Neuronal stem cell (in vitro differentiated cells): Measurements from ENCODE around the gene SPINDOC.
"Not testable (repeated sequence)": the region's sequence is repeated elsewhere in the genome, so short reads cannot be mapped to it uniquely, and the experiment has no call there.

ENCODE experiments used
- DNase-seq: peaks from one replicate; pipeline ENCODE4 v3.0.0-alpha.2; 2013; ENCODE audit warnings: low spot score
- H2AFZ ChIP-seq: one replicate; pipeline ENCODE4 v1.6.1; 2013; ENCODE audit warnings: mild to moderate bottlenecking, low read length, inconsistent platforms
- H2AK5ac ChIP-seq: 2 replicates; pipeline ENCODE4 v1.6.1; 2013; ENCODE audit warnings: low read depth, mild to moderate bottlenecking, inconsistent platforms, low read length, moderate library complexity, mixed read lengths
- H2BK120ac ChIP-seq: 2 replicates; pipeline ENCODE4 v1.6.1; 2013; ENCODE audit warnings: low read depth, mild to moderate bottlenecking, inconsistent platforms, low read length, moderate library complexity, mixed read lengths
- H2BK12ac ChIP-seq: one replicate; pipeline ENCODE4 v1.6.1; 2013; ENCODE audit warnings: low read length, inconsistent platforms
- H2BK15ac ChIP-seq: 2 replicates; pipeline ENCODE4 v1.6.1; 2013; ENCODE audit warnings: mild to moderate bottlenecking, low read length, inconsistent platforms, mixed read lengths
- H2BK5ac ChIP-seq: one replicate; pipeline ENCODE4 v1.6.1; 2013; ENCODE audit warnings: inconsistent platforms, mild to moderate bottlenecking, low read length, moderate library complexity
- H3K14ac ChIP-seq: one replicate; pipeline ENCODE4 v1.6.1; 2013; ENCODE audit warnings: low read length, inconsistent platforms
- H3K18ac ChIP-seq: 2 replicates; pipeline ENCODE4 v1.6.1; 2013; ENCODE audit warnings: low read length, inconsistent platforms
- H3K23ac ChIP-seq: 2 replicates; pipeline ENCODE4 v1.6.1; 2013; ENCODE audit warnings: low read depth, mild to moderate bottlenecking, mixed read lengths, low read length, inconsistent platforms; ENCODE audit not compliant: poor library complexity
- H3K27ac ChIP-seq: replicated peaks from 3 replicates; pipeline ENCODE4 v1.5.1; 2013; ENCODE audit warnings: low read length, inconsistent platforms
- H3K27me3 ChIP-seq, 3 experiments: 2 replicates each; pipeline ENCODE4 v1.6.1; 2013; ENCODE audit warnings: low read length in 3 of 3, mild to moderate bottlenecking in 2 of 3, inconsistent platforms in 1 of 3, low read depth in 1 of 3, mixed read lengths in 1 of 3, moderate library complexity in 1 of 3; ENCODE audit not compliant: control insufficient read depth in 3 of 3, insufficient read depth in 3 of 3
- H3K36me3 ChIP-seq, 2 donors: replicated peaks in 1 of 2; 2 replicates each; pipeline ENCODE4 v1.6.1; 2013; ENCODE audit warnings: low read length in 2 of 2; ENCODE audit not compliant: control insufficient read depth in 2 of 2, insufficient read depth in 2 of 2
- H3K4ac ChIP-seq: 2 replicates; pipeline ENCODE4 v1.6.1; 2013; ENCODE audit warnings: inconsistent platforms, mild to moderate bottlenecking, low read length, moderate library complexity
- H3K4me1 ChIP-seq, 2 donors: 1 replicate in 1 of 2; 2 replicates in 1 of 2; pipeline ENCODE4 v1.6.1; 2013; ENCODE audit warnings: low read length in 2 of 2, low read depth in 1 of 2; ENCODE audit not compliant: control insufficient read depth in 2 of 2, insufficient read depth in 1 of 2
- H3K4me2 ChIP-seq: one replicate; pipeline ENCODE4 v1.6.1; 2013; ENCODE audit warnings: mild to moderate bottlenecking, low read length, inconsistent platforms; ENCODE audit not compliant: insufficient read depth, poor library complexity, severe bottlenecking
- H3K4me3 ChIP-seq, 2 donors: 2 replicates each; pipeline ENCODE4 v1.5.1; 2013; ENCODE audit warnings: low read length in 2 of 2, mild to moderate bottlenecking in 2 of 2, inconsistent platforms in 1 of 2, moderate library complexity in 1 of 2
- H3K79me1 ChIP-seq: one replicate; pipeline ENCODE4 v1.6.1; 2013; ENCODE audit warnings: low read depth, mild to moderate bottlenecking, inconsistent platforms, low read length, moderate library complexity
- H3K9ac ChIP-seq: one replicate; pipeline ENCODE4 v1.6.1; 2013; ENCODE audit warnings: mild to moderate bottlenecking, low read depth, low read length, inconsistent platforms; ENCODE audit not compliant: poor library complexity
- H3K9me3 ChIP-seq, 2 donors: replicated peaks in 1 of 2; 2 replicates each; pipeline versions ENCODE3 to v1.6.1; 2013; ENCODE audit warnings: low read length in 2 of 2, mild to moderate bottlenecking in 2 of 2, inconsistent platforms in 1 of 2, low read depth in 1 of 2, mixed read lengths in 1 of 2, moderate library complexity in 1 of 2; ENCODE audit not compliant: control insufficient read depth in 2 of 2, insufficient read depth in 1 of 2
- H4K8ac ChIP-seq: one replicate; pipeline ENCODE4 v1.6.1; 2013; ENCODE audit warnings: low read depth, mild to moderate bottlenecking, inconsistent platforms, low read length, moderate library complexity
- H4K91ac ChIP-seq: one replicate; pipeline ENCODE4 v1.6.1; 2013; ENCODE audit warnings: low read length, low read depth, mild to moderate bottlenecking, inconsistent platforms; ENCODE audit not compliant: poor library complexity
- WGBS, 2 donors: extraction: QIAGEN DNeasy Blood & Tissue Kit; methylation state at CpG; one replicate each; pipeline ENCODE4 v1.1.7; 2013; ENCODE audit warnings: missing lambda C conversion rate in 2 of 2, mixed read lengths in 1 of 2; ENCODE audit not compliant: insufficient read length in 2 of 2, insufficient replicate concordance in 1 of 2; ENCODE audit errors: extremely low coverage in 2 of 2; 5-methylcytosine and 5-hydroxymethylcytosine counted together

SPINDOC gene

DNA sequence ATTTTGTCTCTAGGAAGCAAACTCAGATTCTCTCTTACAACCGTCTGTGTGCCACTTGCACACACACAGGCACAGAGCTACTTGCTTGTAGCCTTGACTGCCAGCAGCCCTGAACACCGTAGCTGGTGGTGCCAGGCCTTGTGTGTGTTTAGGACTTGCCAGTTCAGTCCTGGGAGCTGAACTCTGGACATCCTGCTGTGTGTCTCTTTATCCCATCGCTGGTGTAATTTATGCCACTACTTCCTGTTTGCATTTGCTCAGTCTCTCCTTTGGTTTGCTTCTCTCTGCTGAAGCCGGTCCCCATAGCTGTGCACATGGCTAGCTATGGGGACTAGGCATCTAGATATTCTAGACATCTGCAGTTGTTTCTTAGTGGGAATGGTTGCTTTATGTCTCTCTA lies 49.7 kb downstream of the SPINDOC start:
- no peak overlapping the region for H4K8ac ChIP-seq
- peaks cover 4 to 19% of the 10 kb centered on the region in 2 donors for H3K36me3 ChIP-seq
- no peak overlapping the region for H3K9ac ChIP-seq
- no peak overlapping the region for H2BK120ac ChIP-seq
- no peak for DNase-seq
- H3K4me3 ChIP-seq: no peak overlapping the region
- H3K27me3 ChIP-seq: no peaks in the 10 kb centered on the region
- no peak overlapping the region for H3K4me2 ChIP-seq
- no peak overlapping the region for H3K27ac ChIP-seq
- no peak overlapping the region for H3K23ac ChIP-seq
- H3K18ac ChIP-seq: no peak overlapping the region
- peaks cover 3 to 9% of the 10 kb centered on the region in 2 donors for H3K4me1 ChIP-seq
- H2AFZ ChIP-seq: no peak overlapping the region
- H3K4ac ChIP-seq: no peak overlapping the region
- H3K14ac ChIP-seq: no peak overlapping the region
- peaks cover 6% of the 10 kb centered on the region for H3K79me1 ChIP-seq
- no peak overlapping the region for H4K91ac ChIP-seq
- H2BK15ac ChIP-seq: no peak overlapping the region
- H2BK12ac ChIP-seq: no peak overlapping the region
- H2AK5ac ChIP-seq: no peak overlapping the region
- no peak overlapping the region for H2BK5ac ChIP-seq
- no peaks in the 10 kb centered on the region for H3K9me3 ChIP-seq
- no CpG with 5 or more reads among the region's 4 CpGs for WGBS, 2 donors

DNA sequence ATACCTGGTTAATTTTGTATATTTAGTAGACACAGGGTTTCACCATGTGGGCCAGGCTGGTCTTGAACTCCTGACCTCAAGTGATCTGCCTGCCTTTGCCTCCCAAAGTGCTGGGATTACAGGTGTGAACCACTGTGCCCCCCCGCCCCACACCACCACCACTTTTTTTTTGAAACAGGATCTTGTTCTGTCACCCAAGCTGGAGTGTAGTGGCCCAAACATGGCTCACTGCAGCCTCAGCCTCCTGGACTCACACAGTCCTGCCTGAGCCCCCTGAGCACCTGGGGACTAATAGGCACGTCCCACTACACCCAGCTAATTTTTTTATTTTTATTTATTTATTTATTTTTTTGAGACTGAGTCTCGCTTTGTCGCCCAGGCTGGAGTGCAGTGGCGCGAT lies 50.4 kb downstream of the SPINDOC start:
- WGBS, 2 donors: no CpG with 5 or more reads among the region's 6 CpGs
- H3K4me1 ChIP-seq, H3K9me3 ChIP-seq, H2BK5ac ChIP-seq, H3K4ac ChIP-seq, H3K23ac ChIP-seq, H2BK15ac ChIP-seq, H3K14ac ChIP-seq, H3K18ac ChIP-seq, H2BK120ac ChIP-seq, H2AFZ ChIP-seq, H3K9ac ChIP-seq, DNase-seq, H2BK12ac ChIP-seq, H3K27ac ChIP-seq, H2AK5ac ChIP-seq, H4K91ac ChIP-seq, H3K4me2 ChIP-seq, H3K4me3 ChIP-seq, H3K27me3 ChIP-seq, H4K8ac ChIP-seq, H3K79me1 ChIP-seq: not testable (repeated sequence)
- peaks cover 4 to 23% of the 10 kb centered on the region in 2 donors for H3K36me3 ChIP-seq

DNA sequence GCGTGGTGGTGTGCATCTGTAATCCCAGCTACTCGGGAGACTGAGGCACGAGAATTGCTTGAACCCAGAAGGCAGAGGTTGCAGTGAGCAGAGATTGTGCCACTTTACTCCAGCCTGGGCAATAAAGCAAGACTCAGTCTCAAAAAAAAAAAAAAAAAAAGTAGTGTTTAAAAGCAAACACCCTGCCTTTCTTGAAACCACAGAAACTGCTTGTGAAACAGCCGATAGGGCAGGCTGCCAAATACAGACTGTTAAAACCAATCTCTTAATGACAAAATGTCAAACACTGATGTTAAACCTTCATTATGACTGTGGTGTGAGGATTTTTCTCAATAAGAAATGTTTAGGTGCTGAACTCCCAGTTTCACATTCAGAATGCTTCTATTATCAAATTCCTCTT lies 53.0 kb downstream of the SPINDOC start:
- Histone ChIP-seq H2AFZ (no peak overlapping the region), H4K91ac (no peak overlapping the region), H3K9ac (no peak overlapping the region), H3K27ac (no peak overlapping the region), H2AK5ac (no peak overlapping the region), H3K18ac (no peak overlapping the region), H3K4ac (no peak overlapping the region), H3K14ac (no peak overlapping the region), H2BK5ac (no peak overlapping the region), H3K36me3 (peaks cover 4 to 26% of the 10 kb centered on the region in 2 donors), H3K9me3 (no peaks in the 10 kb centered on the region), H3K79me1 (peaks cover 13% of the 10 kb centered on the region), H3K27me3 (no peaks in the 10 kb centered on the region), H3K4me1 (peaks cover 3 to 9% of the 10 kb centered on the region in 2 donors), H3K23ac (no peak overlapping the region), H2BK120ac (no peak overlapping the region), H4K8ac (no peak overlapping the region), H2BK15ac (no peak overlapping the region), H2BK12ac (no peak overlapping the region), H3K4me3 (no peak overlapping the region), H3K4me2 (no peak overlapping the region)
- DNase-seq: no peak
- no CpG with 5 or more reads among the region's 4 CpGs for WGBS, 2 donors

DNA sequence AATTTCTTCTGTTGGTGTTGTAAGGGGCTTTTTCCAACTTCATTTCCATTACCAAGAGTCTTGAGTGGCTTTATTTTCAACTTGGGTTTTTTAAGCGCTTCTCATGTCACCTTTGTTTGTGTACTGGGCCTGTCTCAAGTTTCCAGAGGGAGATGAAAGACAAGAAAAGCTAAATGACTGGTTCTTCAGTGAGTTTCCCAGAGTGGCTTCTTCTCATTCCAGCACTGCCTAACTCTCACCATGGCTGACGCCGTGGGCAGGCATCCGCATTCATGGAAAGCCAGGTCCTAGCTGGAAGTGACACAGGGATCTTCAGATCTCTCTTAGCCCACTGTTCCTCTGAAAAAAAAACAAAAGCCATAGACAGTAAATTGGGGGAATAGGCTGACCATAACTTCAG lies 54.3 kb downstream of the SPINDOC start:
- H3K4me3 ChIP-seq: no peak overlapping the region
- no peak overlapping the region for H2AFZ ChIP-seq
- H4K91ac ChIP-seq: no peak overlapping the region
- no peak for DNase-seq
- no peak overlapping the region for H3K4me2 ChIP-seq
- H2BK15ac ChIP-seq: no peak overlapping the region
- H3K4ac ChIP-seq: no peak overlapping the region
- H3K9ac ChIP-seq: no peak overlapping the region
- no peak overlapping the region for H3K23ac ChIP-seq
- no peak overlapping the region for H2BK12ac ChIP-seq
- H2BK5ac ChIP-seq: no peak overlapping the region
- H3K14ac ChIP-seq: no peak overlapping the region
- H3K36me3 ChIP-seq: peaks cover 2 to 18% of the 10 kb centered on the region in 2 donors
- H3K4me1 ChIP-seq: peaks cover 9 to 13% of the 10 kb centered on the region in 2 donors
- no peak overlapping the region for H2BK120ac ChIP-seq
- H3K18ac ChIP-seq: no peak overlapping the region
- no peak overlapping the region for H3K27ac ChIP-seq
- WGBS, 2 donors: no CpG with 5 or more reads among the region's 4 CpGs
- H3K9me3 ChIP-seq: no peaks in the 10 kb centered on the region
- no peak overlapping the region for H4K8ac ChIP-seq
- H3K79me1 ChIP-seq: peaks cover 13% of the 10 kb centered on the region
- H2AK5ac ChIP-seq: no peak overlapping the region
- H3K27me3 ChIP-seq: no peaks in the 10 kb centered on the region
